Suprapubic skin (tissue), 4 donors: ENCODE data around the gene PCGF1. TPM values are rescaled to one million over a fixed set of nuclear protein-coding genes. Genes with fewer than 3 reads are reported as not detected.

Source experiments
- DNase-seq, 2 donors: peaks; one replicate each; pipeline ENCODE4 v3.0.0-alpha.2; 2019; ENCODE audit warnings: low spot score in 2 of 2
- H3K27ac ChIP-seq: fragments of 200-600 bp; sonication (generic); one replicate; pipeline ENCODE4 v1.5.1; 2019
- H3K27me3 ChIP-seq: fragments of 200-600 bp; sonication (generic); one replicate; pipeline ENCODE4 v1.5.1; 2019
- H3K36me3 ChIP-seq: fragments of 200-600 bp; sonication (generic); one replicate; pipeline ENCODE4 v1.5.1; 2019
- H3K4me1 ChIP-seq: fragments of 200-600 bp; sonication (generic); one replicate; pipeline ENCODE4 v1.5.1; 2019
- H3K4me3 ChIP-seq: fragments of 200-600 bp; sonication (generic); one replicate; pipeline ENCODE4 v1.5.1; 2019; ENCODE audit warnings: mild to moderate bottlenecking
- H3K9me3 ChIP-seq: fragments of 200-600 bp; sonication (generic); one replicate; pipeline ENCODE4 v1.5.1; 2019
- EP300 ChIP-seq: sonication (generic); formaldehyde crosslinking; IDR thresholded peaks from one replicate; pipeline ENCODE4 v1.6.1; 2017; ENCODE audit warnings: antibody characterized with exemption
- POLR2A ChIP-seq, 2 donors: fragments of 450-650 bp; IDR thresholded peaks; one replicate each; pipeline ENCODE4 v1.6.1; 2017; ENCODE audit warnings: antibody characterized with exemption in 2 of 2, mild to moderate bottlenecking in 2 of 2, moderate library complexity in 2 of 2
- POLR2AphosphoS5 ChIP-seq, 3 donors: sonication (generic); formaldehyde crosslinking; IDR thresholded peaks; one replicate each; pipeline ENCODE4 v1.6.1; 2017; ENCODE audit warnings: antibody characterized with exemption in 3 of 3
- WGBS: methylation state at CpG from one replicate; pipeline ENCODE4 v1.1.5; 2018; 5-methylcytosine and 5-hydroxymethylcytosine counted together
- total RNA-seq, 4 donors: library from RNA; depleted of rRNA; stranded (reverse); fragments of >200 nt; gene quantifications; one replicate each; pipeline ENCODE4 v1.1.0, GENCODE V29; 2016
- TF ChIP-seq, protein P1 (sequence below), 2 donors: fragments of 200-600 bp in 1 of 2; fragments of 450-650 bp in 1 of 2; sonication (generic) in 1 of 2; IDR thresholded peaks; one replicate each; pipeline ENCODE4 v1.5.1; 2016 to 2019; ENCODE audit warnings: antibody characterized with exemption in 2 of 2, mild to moderate bottlenecking in 1 of 2, moderate library complexity in 1 of 2

The PCGF1 gene
- total RNA-seq, 4 donors from 2014 or later, result 15.6 to 77.0 (median 19.7) TPM

GRCh38 chr2:74554820-74555531 lies 47.5 kb upstream of the PCGF1 start:
- DNase-seq, result peak in 1 of 2 donors; percentile 79
- Histone ChIP-seq H3K4me3 (peak overlapping the region; percentile 56), H3K4me1 (peaks cover 25% of the 10 kb centered on the region), H3K36me3 (no peaks in the 10 kb centered on the region), H3K27me3 (peaks cover 13% of the 10 kb centered on the region), H3K9me3 (no peaks in the 10 kb centered on the region), H3K27ac (peak overlapping the region; percentile 78)
- WGBS, result 24% methylated on average over 28 of the region's 58 CpGs
- TF ChIP-seq, protein P1, sequence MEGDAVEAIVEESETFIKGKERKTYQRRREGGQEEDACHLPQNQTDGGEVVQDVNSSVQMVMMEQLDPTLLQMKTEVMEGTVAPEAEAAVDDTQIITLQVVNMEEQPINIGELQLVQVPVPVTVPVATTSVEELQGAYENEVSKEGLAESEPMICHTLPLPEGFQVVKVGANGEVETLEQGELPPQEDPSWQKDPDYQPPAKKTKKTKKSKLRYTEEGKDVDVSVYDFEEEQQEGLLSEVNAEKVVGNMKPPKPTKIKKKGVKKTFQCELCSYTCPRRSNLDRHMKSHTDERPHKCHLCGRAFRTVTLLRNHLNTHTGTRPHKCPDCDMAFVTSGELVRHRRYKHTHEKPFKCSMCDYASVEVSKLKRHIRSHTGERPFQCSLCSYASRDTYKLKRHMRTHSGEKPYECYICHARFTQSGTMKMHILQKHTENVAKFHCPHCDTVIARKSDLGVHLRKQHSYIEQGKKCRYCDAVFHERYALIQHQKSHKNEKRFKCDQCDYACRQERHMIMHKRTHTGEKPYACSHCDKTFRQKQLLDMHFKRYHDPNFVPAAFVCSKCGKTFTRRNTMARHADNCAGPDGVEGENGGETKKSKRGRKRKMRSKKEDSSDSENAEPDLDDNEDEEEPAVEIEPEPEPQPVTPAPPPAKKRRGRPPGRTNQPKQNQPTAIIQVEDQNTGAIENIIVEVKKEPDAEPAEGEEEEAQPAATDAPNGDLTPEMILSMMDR (IDR thresholded peaks at IDR 0.05), result no peak
- no peak for TF ChIP-seq POLR2A (IDR thresholded peaks at IDR 0.05)
- TF ChIP-seq EP300, result no peak
- TF ChIP-seq POLR2AphosphoS5 (IDR thresholded peaks at IDR 0.05), result no peak

- peak within 1 kb of the TSS; percentile 56 for H3K4me3 ChIP-seq
- H3K9me3 ChIP-seq, result no peaks in the 10 kb centered on the region
- peak; percentile 89 to 90 for DNase-seq
- peak within 1 kb of the TSS; percentile 78 for H3K27ac ChIP-seq
- 2% methylated on average over 18 of the region's 73 CpGs for WGBS
- H3K36me3 ChIP-seq, result no peaks in the 10 kb centered on the region
- TF ChIP-seq, protein P1 (IDR thresholded peaks at IDR 0.05), result no peak
- no peak for TF ChIP-seq POLR2A (IDR thresholded peaks at IDR 0.05)
- TF ChIP-seq POLR2AphosphoS5 (IDR thresholded peaks at IDR 0.05), result no peak
- TF ChIP-seq EP300, result no peak
- peaks cover 30% of the 10 kb centered on the region for H3K4me1 ChIP-seq
- H3K27me3 ChIP-seq, result peaks cover 16% of the 10 kb centered on the region
Observed at GRCh38 chr2:74553892-74554819, 46.7 kb upstream of the PCGF1 start, which contains the start of the genes DOK1 and LOXL3. TSS of gene DOK1 (plus strand) at chr2:74554720. CDS start at chr2:74554755, 35 bp downstream. TSS of gene LOXL3 (minus strand) at chr2:74553942. CDS start at chr2:74552634, 1,308 bp downstream.

GRCh38 chr2:74552914-74553811 lies 45.7 kb upstream of the PCGF1 start:
- Histone ChIP-seq H3K27ac (no peak overlapping the region), H3K9me3 (no peaks in the 10 kb centered on the region), H3K27me3 (peaks cover 18% of the 10 kb centered on the region), H3K36me3 (no peaks in the 10 kb centered on the region), H3K4me1 (peaks cover 38% of the 10 kb centered on the region), H3K4me3 (peak overlapping the region; percentile 56)
- TF ChIP-seq, protein P1 (IDR thresholded peaks at IDR 0.05), result no peak
- TF ChIP-seq POLR2AphosphoS5 (IDR thresholded peaks at IDR 0.05), result no peak
- TF ChIP-seq POLR2A (IDR thresholded peaks at IDR 0.05), result no peak
- no peak for TF ChIP-seq EP300
- WGBS, result 60% methylated on average over 24 of the region's 27 CpGs
- DNase-seq, result no peak

- DNase-seq, result no peak
- H3K4me3 ChIP-seq, result no peak overlapping the region
- H3K27me3 ChIP-seq, result peaks cover 18% of the 10 kb centered on the region
- TF ChIP-seq POLR2AphosphoS5 (IDR thresholded peaks at IDR 0.05), result no peak
- TF ChIP-seq POLR2A (IDR thresholded peaks at IDR 0.05), result no peak
- TF ChIP-seq, protein P1 (IDR thresholded peaks at IDR 0.05), result no peak
- TF ChIP-seq EP300, result no peak
- no peaks in the 10 kb centered on the region for H3K36me3 ChIP-seq
- peaks cover 39% of the 10 kb centered on the region for H3K4me1 ChIP-seq
- H3K27ac ChIP-seq, result no peak overlapping the region
- no peaks in the 10 kb centered on the region for H3K9me3 ChIP-seq
- 84% methylated on average over 10 of the region's 21 CpGs for WGBS
Observed at GRCh38 chr2:74551942-74552913, 44.7 kb upstream of the PCGF1 start.
